Stimulated activated CD8-positive, alpha-beta memory T cell treated with anti-CD3 and anti-CD28 coated beads, Interleukin-12 subunit alpha, Interleukin-12 subunit beta, amount 100 ng/mL, for 4 hours (primary cell): ENCODE measurements around the gene NDUFAF2.

Experiments used
- DNase-seq: peaks from one replicate; pipeline ENCODE4 v3.0.0-alpha.2; 2020; ENCODE audit warnings: low read depth

Gene NDUFAF2

GRCh38 chr5:61123145-61123544 is 178.1 kb downstream of the NDUFAF2 start:
- DNase-seq: no peak

- DNase-seq: no peak
These were observed 185.3 kb downstream of the NDUFAF2 start for GRCh38 chr5:61130289-61130688.

GRCh38 chr5:61132559-61132958 is 187.6 kb downstream of the NDUFAF2 start:
- no peak for DNase-seq

GRCh38 chr5:61137835-61138234 is 192.8 kb downstream of the NDUFAF2 start:
- no peak for DNase-seq

GRCh38 chr5:61139094-61139873 is 194.3 kb downstream of the NDUFAF2 start:
- DNase-seq: no peak

- no peak for DNase-seq
These were observed 194.9 kb downstream of the NDUFAF2 start for GRCh38 chr5:61139931-61140330.

- DNase-seq: no peak
These were observed 196.8 kb downstream of the NDUFAF2 start for GRCh38 chr5:61141801-61142200.

- DNase-seq: no peak
These were observed 197.4 kb downstream of the NDUFAF2 start for GRCh38 chr5:61142391-61142790.

- no peak for DNase-seq
These were observed 197.8 kb downstream of the NDUFAF2 start for GRCh38 chr5:61142811-61143210.

GRCh38 chr5:61148515-61148914 is 203.5 kb downstream of the NDUFAF2 start:
- no peak for DNase-seq

- DNase-seq: no peak
These were observed 206.9 kb downstream of the NDUFAF2 start for GRCh38 chr5:61151893-61152292.

- no peak for DNase-seq
These were observed 214.1 kb downstream of the NDUFAF2 start for GRCh38 chr5:61159070-61159469.

GRCh38 chr5:61159836-61160235 is 214.8 kb downstream of the NDUFAF2 start:
- DNase-seq: no peak

GRCh38 chr5:61160497-61160896 is 215.5 kb downstream of the NDUFAF2 start:
- no peak for DNase-seq

- peak; percentile 70 for DNase-seq
These were observed 217.2 kb downstream of the NDUFAF2 start, which contains the start of gene SMIM15 for GRCh38 chr5:61162010-61162831. TSS of gene SMIM15 (minus strand) at chr5:61162468. CDS start at chr5:61160171, 2,297 bp downstream.

- DNase-seq: no peak
These were observed 218.0 kb downstream of the NDUFAF2 start for GRCh38 chr5:61162832-61163567.

GRCh38 chr5:61163905-61164304 is 218.9 kb downstream of the NDUFAF2 start:
- DNase-seq: no peak

- no peak for DNase-seq
These were observed 222.4 kb downstream of the NDUFAF2 start for GRCh38 chr5:61167382-61167781.

- no peak for DNase-seq
These were observed 223.9 kb downstream of the NDUFAF2 start for GRCh38 chr5:61168951-61169350.

- no peak for DNase-seq
These were observed 226.5 kb downstream of the NDUFAF2 start for GRCh38 chr5:61171479-61171878.

GRCh38 chr5:61176631-61177030 is 231.6 kb downstream of the NDUFAF2 start:
- DNase-seq: no peak

GRCh38 chr5:61177070-61177469 is 232.1 kb downstream of the NDUFAF2 start:
- DNase-seq: no peak
